GM21526 (cell line): ENCODE data around the gene CST9L.
"Not testable (repeated sequence)": the region's sequence is repeated elsewhere in the genome, so short reads cannot be mapped to it uniquely, and the experiment has no call there.

Experiments
- ATAC-seq: cut with Tn5 transposase; IDR thresholded peaks from one replicate; pipeline ENCODE4 v1.9.1; 2021; ENCODE audit warnings: moderate library complexity; ENCODE audit not compliant: unreplicated experiment, low FRiP score

The CST9L gene

GRCh38 chr20:23586735-23587525, 18.6 kb upstream of the CST9L start:
- no peak for ATAC-seq

- no peak for ATAC-seq
Measured at GRCh38 chr20:23585808-23586734, 17.8 kb upstream of the CST9L start.

- ATAC-seq: no peak
Measured at GRCh38 chr20:23585449-23585807, 17.1 kb upstream of the CST9L start.

- no peak for ATAC-seq
Measured at GRCh38 chr20:23584434-23585199, 16.3 kb upstream of the CST9L start.

- no peak for ATAC-seq
Measured at GRCh38 chr20:23583526-23583925, 15.2 kb upstream of the CST9L start.

GRCh38 chr20:23582293-23582692, 14.0 kb upstream of the CST9L start:
- no peak for ATAC-seq

- not testable (repeated sequence) for ATAC-seq
Measured at GRCh38 chr20:23581833-23582232, 13.5 kb upstream of the CST9L start.

GRCh38 chr20:23574977-23575376, 6.7 kb upstream of the CST9L start:
- no peak for ATAC-seq

- no peak for ATAC-seq
Measured at GRCh38 chr20:23570178-23570760, 2.0 kb upstream of the CST9L start.

GRCh38 chr20:23569570-23569969, 1.3 kb upstream of the CST9L start:
- ATAC-seq: no peak

GRCh38 chr20:23568971-23569330, 667 bp upstream of the CST9L start:
- no peak for ATAC-seq

- no peak for ATAC-seq
Measured at GRCh38 chr20:23566199-23566932, 1.9 kb downstream of the CST9L start.

GRCh38 chr20:23565503-23566045, 2.7 kb downstream of the CST9L start:
- ATAC-seq: no peak

GRCh38 chr20:23564927-23565326, 3.4 kb downstream of the CST9L start:
- ATAC-seq: no peak

GRCh38 chr20:23562721-23563342, 5.5 kb downstream of the CST9L start:
- ATAC-seq: no peak

GRCh38 chr20:23554401-23554800, 13.9 kb downstream of the CST9L start:
- no peak for ATAC-seq

- no peak for ATAC-seq
Measured at GRCh38 chr20:23551786-23552185, 16.5 kb downstream of the CST9L start.

GRCh38 chr20:23551383-23551782, 16.9 kb downstream of the CST9L start:
- no peak for ATAC-seq

GRCh38 chr20:23550227-23550626, 18.1 kb downstream of the CST9L start:
- no peak for ATAC-seq
